Type B pancreatic cell (in vitro differentiated cells): ENCODE data around the gene USP24. TPM values are rescaled to one million over a fixed set of nuclear protein-coding genes. Genes with fewer than 3 reads are reported as not detected.

Experiments
- DNase-seq: peaks from one replicate; pipeline ENCODE4 v3.0.0; 2021; ENCODE audit warnings: mixed read lengths; ENCODE audit not compliant: unreplicated experiment; ENCODE audit errors: extremely low spot score
- H3K27ac Mint-ChIP-seq: 2 replicates; pipeline ENCODE4 v1.8.0; 2021; ENCODE audit warnings: mild to moderate bottlenecking, mixed read lengths
- H3K27me3 Mint-ChIP-seq: 2 replicates; pipeline ENCODE4 v1.8.0; 2021; ENCODE audit warnings: mixed read lengths
- H3K36me3 Mint-ChIP-seq: 2 replicates; pipeline ENCODE4 v1.8.0; 2021; ENCODE audit warnings: mixed read lengths
- H3K4me1 Mint-ChIP-seq: one replicate; pipeline ENCODE4 v1.8.0; 2021; ENCODE audit warnings: mixed read lengths; ENCODE audit not compliant: unreplicated experiment
- H3K4me3 Mint-ChIP-seq: 2 replicates; pipeline ENCODE4 v1.8.0; 2021; ENCODE audit warnings: mild to moderate bottlenecking, mixed read lengths
- H3K9me3 Mint-ChIP-seq: 2 replicates; pipeline ENCODE4 v1.8.0; 2021; ENCODE audit warnings: mixed read lengths
- total RNA-seq: library from RNA; stranded (reverse); gene quantifications from 2 replicates; pipeline ENCODE4 v1.2.1, GENCODE V29; 2021; ENCODE audit warnings: low replicate concordance
- TF ChIP-seq, protein P1 (sequence below): fragments of 200-600 bp; sonication (generic); conservative IDR thresholded peaks from 2 replicates; pipeline ENCODE4 v1.5.0; 2021; ENCODE audit warnings: antibody characterized with exemption, mild to moderate bottlenecking

Gene USP24
- total RNA-seq, 1 donor from 2014 or later: 44.5 TPM

GRCh38 chr1:55255901-55256300, 40.7 kb upstream of the USP24 start:
- Mint-ChIP-seq H3K4me3 (no peak overlapping the region), H3K36me3 (no peaks in the 10 kb centered on the region), H3K27ac (no peak overlapping the region), H3K4me1 (peaks cover 4% of the 10 kb centered on the region), H3K9me3 (no peaks in the 10 kb centered on the region), H3K27me3 (peaks cover 6% of the 10 kb centered on the region)
- TF ChIP-seq, protein P1, sequence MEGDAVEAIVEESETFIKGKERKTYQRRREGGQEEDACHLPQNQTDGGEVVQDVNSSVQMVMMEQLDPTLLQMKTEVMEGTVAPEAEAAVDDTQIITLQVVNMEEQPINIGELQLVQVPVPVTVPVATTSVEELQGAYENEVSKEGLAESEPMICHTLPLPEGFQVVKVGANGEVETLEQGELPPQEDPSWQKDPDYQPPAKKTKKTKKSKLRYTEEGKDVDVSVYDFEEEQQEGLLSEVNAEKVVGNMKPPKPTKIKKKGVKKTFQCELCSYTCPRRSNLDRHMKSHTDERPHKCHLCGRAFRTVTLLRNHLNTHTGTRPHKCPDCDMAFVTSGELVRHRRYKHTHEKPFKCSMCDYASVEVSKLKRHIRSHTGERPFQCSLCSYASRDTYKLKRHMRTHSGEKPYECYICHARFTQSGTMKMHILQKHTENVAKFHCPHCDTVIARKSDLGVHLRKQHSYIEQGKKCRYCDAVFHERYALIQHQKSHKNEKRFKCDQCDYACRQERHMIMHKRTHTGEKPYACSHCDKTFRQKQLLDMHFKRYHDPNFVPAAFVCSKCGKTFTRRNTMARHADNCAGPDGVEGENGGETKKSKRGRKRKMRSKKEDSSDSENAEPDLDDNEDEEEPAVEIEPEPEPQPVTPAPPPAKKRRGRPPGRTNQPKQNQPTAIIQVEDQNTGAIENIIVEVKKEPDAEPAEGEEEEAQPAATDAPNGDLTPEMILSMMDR: no peak
- no peak for DNase-seq

GRCh38 chr1:55252942-55253589, 37.9 kb upstream of the USP24 start:
- no peak overlapping the region for H3K4me3 Mint-ChIP-seq
- peaks cover 8% of the 10 kb centered on the region for H3K27me3 Mint-ChIP-seq
- H3K27ac Mint-ChIP-seq: no peak overlapping the region
- no peak for DNase-seq
- no peaks in the 10 kb centered on the region for H3K36me3 Mint-ChIP-seq
- peaks cover 4% of the 10 kb centered on the region for H3K4me1 Mint-ChIP-seq
- TF ChIP-seq, protein P1: no peak
- peaks cover 13% of the 10 kb centered on the region for H3K9me3 Mint-ChIP-seq

- TF ChIP-seq, protein P1: no peak
- Mint-ChIP-seq H3K4me1 (peaks cover 8% of the 10 kb centered on the region), H3K27me3 (peaks cover 8% of the 10 kb centered on the region), H3K9me3 (peaks cover 14% of the 10 kb centered on the region), H3K36me3 (no peaks in the 10 kb centered on the region), H3K27ac (no peak overlapping the region), H3K4me3 (no peak overlapping the region)
- no peak for DNase-seq
Measured at GRCh38 chr1:55250399-55251075, 35.4 kb upstream of the USP24 start.

- H3K4me1 Mint-ChIP-seq: peaks cover 8% of the 10 kb centered on the region
- no peak overlapping the region for H3K27ac Mint-ChIP-seq
- no peaks in the 10 kb centered on the region for H3K36me3 Mint-ChIP-seq
- TF ChIP-seq, protein P1: no peak
- H3K9me3 Mint-ChIP-seq: peaks cover 14% of the 10 kb centered on the region
- no peak overlapping the region for H3K4me3 Mint-ChIP-seq
- DNase-seq: no peak
- peaks cover 8% of the 10 kb centered on the region for H3K27me3 Mint-ChIP-seq
Measured at GRCh38 chr1:55249646-55250398, 34.7 kb upstream of the USP24 start.

- TF ChIP-seq, protein P1: no peak
- no peak for DNase-seq
Measured at GRCh38 chr1:55246896-55247295, 31.7 kb upstream of the USP24 start.

More at GRCh38 chr1:55246896-55247295, 31.7 kb upstream of the USP24 start:
- Mint-ChIP-seq H3K36me3 (no peaks in the 10 kb centered on the region), H3K27me3 (peaks cover 11% of the 10 kb centered on the region), H3K9me3 (peaks cover 14% of the 10 kb centered on the region), H3K4me1 (peaks cover 12% of the 10 kb centered on the region), H3K27ac (no peak overlapping the region), H3K4me3 (no peak overlapping the region)
